8988T (cell line): ENCODE measurements around the gene LCN6.
"Not testable (repeated sequence)": the region's sequence is repeated elsewhere in the genome, so short reads cannot be mapped to it uniquely, and the experiment has no call there.

Experiments used
- DNase-seq: peaks from one replicate; pipeline ENCODE4 v3.0.0; 2011

LCN6 gene

GRCh38 chr9:136704741-136705140, 43.6 kb downstream of the LCN6 start:
- not testable (repeated sequence) for DNase-seq

- DNase-seq, result no peak
These were observed 45.0 kb downstream of the LCN6 start for GRCh38 chr9:136703276-136703860.

- DNase-seq, result no peak
These were observed 46.7 kb downstream of the LCN6 start for GRCh38 chr9:136701668-136702053.

GRCh38 chr9:136700959-136701667, 47.2 kb downstream of the LCN6 start:
- no peak for DNase-seq

- no peak for DNase-seq
These were observed 48.0 kb downstream of the LCN6 start for GRCh38 chr9:136700304-136700703.

GRCh38 chr9:136698635-136699246, 49.6 kb downstream of the LCN6 start:
- DNase-seq, result no peak

GRCh38 chr9:136697821-136698526, 50.4 kb downstream of the LCN6 start:
- DNase-seq, result no peak

- DNase-seq, result no peak
These were observed 51.0 kb downstream of the LCN6 start for GRCh38 chr9:136697146-136697820.

GRCh38 chr9:136696502-136696901, 51.8 kb downstream of the LCN6 start:
- DNase-seq, result no peak

GRCh38 chr9:136695955-136696354, 52.4 kb downstream of the LCN6 start:
- DNase-seq, result no peak

- no peak for DNase-seq
These were observed 52.9 kb downstream of the LCN6 start for GRCh38 chr9:136695435-136695895.

GRCh38 chr9:136694872-136695247, 53.5 kb downstream of the LCN6 start:
- DNase-seq, result no peak

- DNase-seq, result peak; percentile 97
These were observed 54.0 kb downstream of the LCN6 start for GRCh38 chr9:136694163-136694871.
